GM12864 (cell line): ENCODE measurements around the gene COL19A1.
A peak's percentile ranks its signal among the peaks of the same experiment; 100 is the strongest.

Experiments
- DNase-seq: peaks from one replicate; pipeline ENCODE4 v3.0.0-alpha.2; 2011; ENCODE audit warnings: low read depth
- H3K4me3 ChIP-seq: 2 replicates; pipeline ENCODE4 v1.5.1; 2011; ENCODE audit warnings: mild to moderate bottlenecking, low read depth, low read length, control low read depth
- TF ChIP-seq, protein P1 (sequence below): IDR thresholded peaks from 2 replicates; pipeline ENCODE4 v1.5.1; 2011; ENCODE audit warnings: low read depth, mild to moderate bottlenecking, moderate library complexity, low read length, control low read depth, inconsistent platforms; ENCODE audit errors: missing control alignments

COL19A1 gene

DNA sequence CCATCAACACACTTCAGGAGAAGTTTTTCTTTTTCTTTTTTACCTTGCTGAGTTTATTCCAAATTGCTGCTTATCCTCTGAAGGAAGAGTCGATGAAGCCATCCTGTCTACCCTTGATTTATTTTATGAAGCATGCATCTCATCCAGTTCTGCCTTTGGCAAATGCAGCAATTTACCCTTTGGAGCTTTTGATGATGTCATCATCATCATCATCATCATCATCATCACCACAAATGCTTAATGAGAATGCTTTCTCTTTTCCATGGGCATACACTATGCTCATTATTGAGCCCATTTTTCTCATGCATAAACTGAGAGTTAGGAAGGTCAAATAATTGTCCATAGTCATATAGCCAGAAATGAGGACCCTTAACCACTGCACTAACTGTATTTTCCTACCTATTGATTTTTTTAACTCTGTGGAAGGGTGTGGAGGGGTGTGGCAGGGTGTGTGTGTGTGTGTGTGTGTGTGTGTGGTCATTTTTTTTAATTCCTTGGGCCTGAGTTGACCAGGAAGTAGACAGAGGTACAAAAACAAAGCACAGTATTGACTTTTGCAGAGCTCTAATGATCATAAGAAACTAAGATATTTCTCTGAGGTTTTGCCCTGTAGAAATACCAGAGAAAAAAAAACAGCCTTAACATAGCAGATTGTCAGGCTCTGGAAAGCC is 353.7 kb downstream of the COL19A1 start:
- TF ChIP-seq, protein P1, sequence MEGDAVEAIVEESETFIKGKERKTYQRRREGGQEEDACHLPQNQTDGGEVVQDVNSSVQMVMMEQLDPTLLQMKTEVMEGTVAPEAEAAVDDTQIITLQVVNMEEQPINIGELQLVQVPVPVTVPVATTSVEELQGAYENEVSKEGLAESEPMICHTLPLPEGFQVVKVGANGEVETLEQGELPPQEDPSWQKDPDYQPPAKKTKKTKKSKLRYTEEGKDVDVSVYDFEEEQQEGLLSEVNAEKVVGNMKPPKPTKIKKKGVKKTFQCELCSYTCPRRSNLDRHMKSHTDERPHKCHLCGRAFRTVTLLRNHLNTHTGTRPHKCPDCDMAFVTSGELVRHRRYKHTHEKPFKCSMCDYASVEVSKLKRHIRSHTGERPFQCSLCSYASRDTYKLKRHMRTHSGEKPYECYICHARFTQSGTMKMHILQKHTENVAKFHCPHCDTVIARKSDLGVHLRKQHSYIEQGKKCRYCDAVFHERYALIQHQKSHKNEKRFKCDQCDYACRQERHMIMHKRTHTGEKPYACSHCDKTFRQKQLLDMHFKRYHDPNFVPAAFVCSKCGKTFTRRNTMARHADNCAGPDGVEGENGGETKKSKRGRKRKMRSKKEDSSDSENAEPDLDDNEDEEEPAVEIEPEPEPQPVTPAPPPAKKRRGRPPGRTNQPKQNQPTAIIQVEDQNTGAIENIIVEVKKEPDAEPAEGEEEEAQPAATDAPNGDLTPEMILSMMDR, result no peak
- no peak for DNase-seq
- H3K4me3 ChIP-seq, result no peak overlapping the region

DNA sequence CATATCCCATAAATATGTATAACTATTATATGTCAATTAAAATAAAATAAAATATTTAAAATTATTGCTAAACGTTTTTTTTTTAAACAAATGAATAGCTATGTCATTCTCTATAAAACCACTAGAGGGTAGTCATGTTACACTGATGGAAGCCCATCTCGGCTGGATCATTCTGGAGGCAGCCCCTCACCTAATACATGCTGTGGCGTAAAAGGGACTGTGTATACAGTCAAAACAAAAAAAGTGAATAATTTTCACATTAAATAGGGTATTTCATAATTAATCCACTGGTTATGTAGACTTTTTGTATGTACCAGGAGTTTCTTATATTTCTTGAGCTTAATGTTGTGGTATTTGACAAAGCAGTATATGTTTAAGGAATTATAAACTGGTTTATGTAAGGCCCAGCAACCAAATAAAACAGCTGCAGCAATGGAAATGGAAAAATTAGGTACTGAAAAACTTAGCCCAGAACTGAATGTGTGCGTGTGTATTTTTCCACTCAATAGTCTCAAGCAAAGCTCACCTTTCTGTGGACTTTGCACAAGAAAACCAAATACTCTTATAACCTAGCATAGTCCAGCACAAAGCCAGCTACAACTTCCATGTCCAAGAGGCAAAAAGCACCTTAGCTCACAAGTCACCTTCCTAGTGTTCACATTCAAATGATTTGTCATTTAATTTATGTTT is 354.8 kb downstream of the COL19A1 start:
- no peak overlapping the region for H3K4me3 ChIP-seq
- TF ChIP-seq, protein P1, result peak; percentile 51
- no peak for DNase-seq

DNA sequence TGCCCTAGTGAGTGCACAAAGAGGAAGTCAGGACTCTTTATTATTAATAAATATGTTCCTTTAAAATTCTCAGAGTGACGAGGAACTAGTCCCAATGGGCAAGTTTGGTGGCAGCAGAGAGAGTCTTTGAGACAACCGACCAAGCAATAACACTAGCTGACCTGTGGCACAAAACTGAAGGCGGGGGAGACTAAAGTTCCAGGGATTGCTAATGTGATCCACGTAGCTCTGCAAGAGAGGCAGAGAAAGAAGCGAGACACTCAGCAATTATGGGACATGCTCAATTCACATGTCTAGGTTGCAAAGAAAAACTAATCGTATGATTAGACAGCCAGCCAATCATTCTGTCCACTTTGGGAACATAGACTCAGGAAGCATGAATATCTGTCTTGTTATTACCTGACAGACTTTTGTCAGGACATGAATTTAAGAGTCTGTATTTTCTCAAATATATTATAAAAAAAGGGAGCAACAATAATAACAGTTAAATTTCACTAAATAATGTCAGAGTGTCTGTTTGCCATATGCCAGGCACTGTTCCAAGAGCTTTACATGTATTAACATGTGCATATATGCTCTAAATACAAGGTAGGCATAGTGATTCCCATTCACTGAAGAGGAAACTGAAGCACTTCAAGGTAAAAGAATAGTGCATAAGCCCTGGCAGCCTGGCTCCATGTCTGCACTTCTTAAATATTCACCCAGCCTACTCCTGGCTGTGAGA is 355.5 kb downstream of the COL19A1 start:
- TF ChIP-seq, protein P1, result no peak
- no peak overlapping the region for H3K4me3 ChIP-seq
- no peak for DNase-seq

DNA sequence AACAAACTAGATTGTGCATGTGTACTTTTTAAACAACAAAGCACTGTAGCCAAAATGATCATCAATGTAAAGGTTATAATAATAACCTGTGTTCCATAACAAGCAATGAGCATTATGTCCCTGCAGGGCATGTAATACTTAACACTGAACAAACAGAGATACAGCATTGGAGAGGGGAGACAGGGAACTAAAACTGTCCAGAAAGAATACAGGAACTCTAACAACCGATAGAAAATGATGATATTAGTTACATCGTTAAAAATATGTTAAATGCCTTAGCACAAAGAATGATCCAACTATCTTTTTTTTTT is 356.0 kb downstream of the COL19A1 start:
- TF ChIP-seq, protein P1, result no peak
- DNase-seq, result no peak
- no peak overlapping the region for H3K4me3 ChIP-seq

DNA sequence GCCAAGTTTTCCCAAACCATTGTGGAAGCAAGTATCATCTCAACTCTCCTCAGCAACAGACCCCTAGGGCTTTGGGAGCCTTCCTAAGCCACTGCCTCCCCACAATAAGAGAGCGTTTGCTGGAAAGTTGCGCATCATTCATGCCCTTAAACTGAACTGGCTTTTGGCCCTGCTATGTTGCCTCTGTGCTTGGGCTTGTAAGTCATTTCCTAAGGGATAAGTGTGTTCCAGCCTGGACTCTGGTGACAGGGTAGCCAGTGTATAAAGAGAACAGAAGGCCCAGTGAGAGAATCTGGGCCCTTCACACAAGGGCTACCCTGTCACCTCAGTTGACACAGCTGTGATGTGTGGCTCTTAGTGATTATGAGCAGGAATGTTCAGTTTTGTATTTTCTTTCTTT is 358.7 kb downstream of the COL19A1 start:
- DNase-seq, result no peak
- no peak overlapping the region for H3K4me3 ChIP-seq
- TF ChIP-seq, protein P1, result no peak

DNA sequence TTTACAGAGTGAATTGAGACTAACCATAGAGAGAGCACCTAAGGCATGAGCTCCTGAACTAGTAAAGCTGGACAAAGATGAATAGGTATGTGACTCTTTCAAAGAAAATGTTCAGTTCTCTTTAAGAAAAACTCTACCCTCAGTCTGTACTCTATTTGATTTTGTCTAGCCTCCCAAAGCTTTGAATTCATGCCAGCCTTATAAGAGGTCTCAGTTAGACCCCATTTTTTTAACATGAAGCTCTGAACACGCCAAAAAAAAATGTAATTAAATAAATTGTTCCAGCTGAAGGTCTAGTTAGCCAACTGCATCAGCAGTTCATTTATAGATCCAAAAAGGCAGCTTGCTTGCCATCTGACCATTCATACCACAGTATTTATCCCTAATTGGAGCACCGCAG is 365.0 kb downstream of the COL19A1 start:
- TF ChIP-seq, protein P1, result no peak
- no peak for DNase-seq
- no peak overlapping the region for H3K4me3 ChIP-seq
